Ishikawa (cell line): ENCODE data around the gene WWC1.

ENCODE experiments used
- CEBPB ChIP-seq: IDR thresholded peaks from 2 replicates; pipeline ENCODE4 v1.6.1; 2012
- CREB1 ChIP-seq: IDR thresholded peaks from 2 replicates; pipeline ENCODE4 v1.6.1; 2012; ENCODE audit warnings: low read depth
- EGR1 ChIP-seq: IDR thresholded peaks from 2 replicates; pipeline ENCODE4 v1.6.1; 2012
- EP300 ChIP-seq: IDR thresholded peaks from 2 replicates; pipeline ENCODE4 v1.6.1; 2012; ENCODE audit warnings: borderline replicate concordance
- MAX ChIP-seq: IDR thresholded peaks from 2 replicates; pipeline ENCODE4 v1.6.1; 2012
- REST ChIP-seq: IDR thresholded peaks from 2 replicates; pipeline ENCODE4 v1.6.1; 2012; ENCODE audit warnings: low read depth, mild to moderate bottlenecking
- YY1 ChIP-seq: IDR thresholded peaks from 2 replicates; pipeline ENCODE4 v1.6.1; 2012; ENCODE audit warnings: low read depth

GRCh38 chr5:168472329-168472728 is 180.9 kb downstream of the WWC1 start:
- TF ChIP-seq REST (no peak), EP300 (no peak), CEBPB (no peak), CREB1 (no peak), EGR1 (no peak), YY1 (no peak), MAX (no peak)
